Common myeloid progenitor, CD34-positive (primary cell): ENCODE results near the gene BMAL1.
"Not testable (repeated sequence)": the region's sequence is repeated elsewhere in the genome, so short reads cannot be mapped to it uniquely, and the experiment has no call there.

Source experiments
- CTCF ChIA-PET: fragments of 350-600 bp; sonication (Branson Sonifier 250); formaldehyde crosslinking; loops from one replicate; lab custom pipeline; 2021; ENCODE audit warnings: antibody characterized with exemption; lab: Charles Lee
- POLR2A ChIA-PET: fragments of 350-600 bp; sonication (Branson Sonifier 250); formaldehyde crosslinking; loops from one replicate; lab custom pipeline; 2021; ENCODE audit warnings: antibody characterized with exemption; lab: Charles Lee
- DNase-seq, 3 donors: peaks; one replicate each; pipeline versions ENCODE4 v3.0.0 to v3.0.0-alpha.2; 2013
- H3K27ac ChIP-seq, 2 experiments: 1 replicate in 1 of 2; 2 replicates in 1 of 2; pipeline ENCODE4 v1.7.0; 2013; ENCODE audit warnings: inconsistent platforms in 2 of 2, low read length in 2 of 2, mild to moderate bottlenecking in 2 of 2, low read depth in 1 of 2, moderate library complexity in 1 of 2; ENCODE audit not compliant: severe bottlenecking in 2 of 2, insufficient read depth in 1 of 2, poor library complexity in 1 of 2
- H3K27me3 ChIP-seq, 5 experiments: replicated peaks in 2 of 5; 1 replicate in 3 of 5; 2 replicates in 2 of 5; pipeline versions ENCODE4 v1.6.1 to v1.7.0; 2013; ENCODE audit warnings: low read length in 4 of 5, mild to moderate bottlenecking in 2 of 5, moderate library complexity in 2 of 5, inconsistent platforms in 1 of 5; ENCODE audit not compliant: insufficient read depth in 5 of 5, control insufficient read depth in 4 of 5
- H3K36me3 ChIP-seq, 4 experiments: 1 replicate in 2 of 4; 2 replicates in 2 of 4; pipeline versions ENCODE4 v1.6.1 to v1.7.0; 2013; ENCODE audit warnings: low read length in 3 of 4, control low read depth in 1 of 4, mild to moderate bottlenecking in 1 of 4; ENCODE audit not compliant: control insufficient read depth in 4 of 4, insufficient read depth in 4 of 4
- H3K4me1 ChIP-seq, 4 experiments: 1 replicate in 3 of 4; 2 replicates in 1 of 4; pipeline versions ENCODE4 v1.6.1 to v1.7.1; 2013; ENCODE audit warnings: low read length in 3 of 4, mild to moderate bottlenecking in 3 of 4, control low read depth in 1 of 4, inconsistent platforms in 1 of 4, moderate library complexity in 1 of 4; ENCODE audit not compliant: control insufficient read depth in 4 of 4, insufficient read depth in 4 of 4; ENCODE audit errors: control extremely low read depth in 1 of 4
- H3K4me3 ChIP-seq, 7 experiments: 1 replicate in 4 of 7; 2 replicates in 3 of 7; pipeline versions ENCODE4 v1.5.1 to v1.7.0; 2013; ENCODE audit warnings: mild to moderate bottlenecking in 7 of 7, low read length in 6 of 7, moderate library complexity in 6 of 7, inconsistent platforms in 2 of 7, low read depth in 2 of 7, control low read depth in 1 of 7; ENCODE audit not compliant: insufficient read depth in 4 of 7, control insufficient read depth in 1 of 7; ENCODE audit errors: extremely low read depth in 1 of 7
- H3K9me3 ChIP-seq, 5 experiments: 1 replicate in 4 of 5; 2 replicates in 1 of 5; pipeline versions ENCODE4 v1.6.1 to v1.7.1; 2013; ENCODE audit warnings: low read length in 4 of 5, mild to moderate bottlenecking in 2 of 5, inconsistent platforms in 1 of 5, low read depth in 1 of 5, moderate library complexity in 1 of 5; ENCODE audit not compliant: control insufficient read depth in 4 of 5, insufficient read depth in 2 of 5; ENCODE audit errors: control extremely low read depth in 1 of 5
- WGBS: methylation state at CpG from one replicate; pipeline ENCODE4 v1.1.5; 2013; ENCODE audit not compliant: insufficient coverage; 5-methylcytosine and 5-hydroxymethylcytosine counted together

Gene BMAL1

GRCh38 chr11:13429836-13430235, 152.2 kb downstream of the BMAL1 start:
- H3K4me1 ChIP-seq: no peaks in the 10 kb centered on the region
- no peaks in the 10 kb centered on the region for H3K27me3 ChIP-seq
- WGBS: 100% methylated on average over 1 of the region's 3 CpGs
- peaks cover 0 to 9% (median 3%) of the 10 kb centered on the region in 4 experiments for H3K36me3 ChIP-seq
- H3K9me3 ChIP-seq: peaks cover 6 to 46% (median 16%) of the 10 kb centered on the region in 5 experiments
- H3K27ac ChIP-seq: no peak overlapping the region
- POLR2A ChIA-PET: no interaction called here
- no peak for DNase-seq
- no peak overlapping the region for H3K4me3 ChIP-seq
- CTCF ChIA-PET: no interaction called here

- ChIA-PET POLR2A (interaction anchor here (0.6 kb wide), 1 partner anchor 125 kb away, joined by 3 read pairs; no protein-coding TSS in a partner anchor), CTCF (no interaction called here)
- no peak for DNase-seq
- Histone ChIP-seq H3K36me3 (peaks cover 0 to 9% (median 2%) of the 10 kb centered on the region in 4 experiments), H3K4me1 (peaks cover 0 to 3% (median 0%) of the 10 kb centered on the region in 4 experiments), H3K9me3 (peaks cover 0 to 19% (median 9%) of the 10 kb centered on the region in 5 experiments), H3K4me3 (no peak overlapping the region), H3K27me3 (no peaks in the 10 kb centered on the region), H3K27ac (no peak overlapping the region)
- WGBS: no CpG with 5 or more reads among the region's 2 CpGs
These were observed 155.8 kb downstream of the BMAL1 start for GRCh38 chr11:13433437-13433836.

GRCh38 chr11:13434247-13435205, 156.9 kb downstream of the BMAL1 start:
- no peaks in the 10 kb centered on the region for H3K27me3 ChIP-seq
- ChIA-PET POLR2A (no interaction called here), CTCF (interaction anchor here (0.7 kb wide), 1 partner anchor 16 kb away, joined by 3 read pairs; no protein-coding TSS in a partner anchor)
- H3K9me3 ChIP-seq: peaks cover 0 to 11% (median 4%) of the 10 kb centered on the region in 5 experiments
- H3K27ac ChIP-seq: no peak overlapping the region
- H3K4me1 ChIP-seq: peaks cover 0 to 3% (median 0%) of the 10 kb centered on the region in 4 experiments
- WGBS: 98% methylated on average over 5 of the region's 6 CpGs
- H3K36me3 ChIP-seq: peaks cover 0 to 7% (median 1%) of the 10 kb centered on the region in 4 experiments
- H3K4me3 ChIP-seq: no peak overlapping the region
- DNase-seq: peak in 1 of 3 donors; percentile 7

GRCh38 chr11:13436836-13437235, 159.2 kb downstream of the BMAL1 start:
- H3K27me3 ChIP-seq, H3K4me3 ChIP-seq, POLR2A ChIA-PET, H3K4me1 ChIP-seq, CTCF ChIA-PET, H3K27ac ChIP-seq, H3K9me3 ChIP-seq, H3K36me3 ChIP-seq, DNase-seq: not testable (repeated sequence)
- 95% methylated on average over 7 of the region's 7 CpGs for whole genome bisulfite sequencing
